ENCODE data around the gene UCN2. TPM values are rescaled to one million over a fixed set of nuclear protein-coding genes. Genes with fewer than 3 reads are reported as not detected.

The UCN2 gene
- total and polyA plus RNA-seq, 2 donors = 0.09 to 4.7 TPM

DNA sequence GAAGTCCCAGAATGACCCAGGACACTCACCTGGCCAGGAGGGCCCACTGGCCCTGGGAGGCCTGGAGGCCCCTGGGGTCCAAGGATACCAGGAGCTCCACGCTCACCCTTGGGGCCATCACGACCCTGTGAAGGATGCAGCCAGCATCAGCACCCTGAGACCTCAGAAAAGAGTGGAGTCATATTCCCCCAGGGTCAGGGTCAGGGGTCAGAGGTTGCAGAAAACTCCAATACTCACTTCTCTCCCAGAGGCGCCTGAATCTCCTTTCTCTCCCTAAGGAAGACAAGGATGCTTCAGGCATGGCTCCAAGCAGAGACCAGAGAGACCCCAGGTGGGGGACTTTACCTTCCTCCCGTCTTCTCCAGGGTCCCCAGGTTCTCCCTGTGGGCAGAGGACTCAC, 13.1 kb upstream of the UCN2 start:
- Histone ChIP-seq H3K4me3 (ENCODE audit: low read length in 2 of 2) (no peak overlapping the region), H3K4me1 (ENCODE audit: control insufficient read depth in 2 of 2, insufficient read depth in 2 of 2, low read length in 2 of 2) (no peaks in the 10 kb centered on the region), H3K9me3 (ENCODE audit: control insufficient read depth in 2 of 2, insufficient read depth in 1 of 2, low read length in 1 of 2) (no peaks in the 10 kb centered on the region), H3K36me3 (ENCODE audit: control insufficient read depth in 2 of 2, insufficient read depth in 2 of 2, low read length in 1 of 2) (no peaks in the 10 kb centered on the region), H3K27ac (ENCODE audit: low read depth in 1 of 2, low read length in 1 of 2) (no peak overlapping the region), H3K27me3 (ENCODE audit: control insufficient read depth in 2 of 2, insufficient read depth in 1 of 2, low read length in 1 of 2) (no peaks in the 10 kb centered on the region)
- 91% methylated on average over 4 of the region's 4 CpGs for WGBS
- no peak for DNase-seq (ENCODE audit: low read depth in 6 of 9, low spot score in 9 of 9)

- WGBS = 96% methylated on average over 17 of the region's 17 CpGs
- Histone ChIP-seq H3K4me3 (ENCODE audit: low read length in 2 of 2) (no peak overlapping the region), H3K27ac (ENCODE audit: low read depth in 1 of 2, low read length in 1 of 2) (no peak overlapping the region), H3K4me1 (ENCODE audit: control insufficient read depth in 2 of 2, insufficient read depth in 2 of 2, low read length in 2 of 2) (no peaks in the 10 kb centered on the region), H3K27me3 (ENCODE audit: control insufficient read depth in 2 of 2, insufficient read depth in 1 of 2, low read length in 1 of 2) (no peaks in the 10 kb centered on the region), H3K9me3 (ENCODE audit: control insufficient read depth in 2 of 2, insufficient read depth in 1 of 2, low read length in 1 of 2) (no peaks in the 10 kb centered on the region), H3K36me3 (ENCODE audit: control insufficient read depth in 2 of 2, insufficient read depth in 2 of 2, low read length in 1 of 2) (no peaks in the 10 kb centered on the region)
- DNase-seq (ENCODE audit: low read depth in 6 of 9, low spot score in 9 of 9) = no peak
These were observed 11.8 kb upstream of the UCN2 start for GRCh38 chr3:48575366-48575765.

DNA sequence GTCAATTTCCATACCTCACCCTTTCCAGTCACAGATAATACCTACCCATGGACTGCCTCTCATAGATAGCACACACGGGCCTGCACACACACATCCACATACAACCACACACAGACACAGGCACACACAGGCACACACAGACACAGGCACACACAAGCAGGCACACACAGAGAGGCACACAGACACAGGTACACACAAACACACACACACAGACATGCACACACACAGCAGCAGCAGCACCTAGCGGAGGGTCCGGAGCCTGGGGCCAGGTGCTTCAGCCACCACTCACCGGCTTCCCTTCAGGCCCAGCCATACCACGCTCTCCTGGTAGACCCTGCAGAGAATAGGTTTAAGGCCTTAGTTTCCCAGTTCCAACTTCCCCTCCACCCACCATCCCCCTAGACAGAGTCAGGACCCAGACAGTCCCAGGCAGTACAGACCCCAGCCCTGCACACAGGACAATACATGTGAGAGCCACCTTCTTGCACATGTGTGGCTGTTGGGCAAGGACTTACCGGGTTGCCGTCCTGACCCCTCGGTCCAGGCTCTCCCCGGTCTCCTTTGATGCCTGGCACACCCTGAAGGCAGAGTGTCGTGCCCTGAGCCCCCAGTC, 10.5 kb upstream of the UCN2 start:
- no peak for DNase-seq (ENCODE audit: low read depth in 6 of 9, low spot score in 9 of 9)
- Histone ChIP-seq H3K9me3 (ENCODE audit: control insufficient read depth in 2 of 2, insufficient read depth in 1 of 2, low read length in 1 of 2) (no peaks in the 10 kb centered on the region), H3K4me1 (ENCODE audit: control insufficient read depth in 2 of 2, insufficient read depth in 2 of 2, low read length in 2 of 2) (no peaks in the 10 kb centered on the region), H3K4me3 (ENCODE audit: low read length in 2 of 2) (no peak overlapping the region), H3K27me3 (ENCODE audit: control insufficient read depth in 2 of 2, insufficient read depth in 1 of 2, low read length in 1 of 2) (no peaks in the 10 kb centered on the region), H3K36me3 (ENCODE audit: control insufficient read depth in 2 of 2, insufficient read depth in 2 of 2, low read length in 1 of 2) (no peaks in the 10 kb centered on the region), H3K27ac (ENCODE audit: low read depth in 1 of 2, low read length in 1 of 2) (no peak overlapping the region)
- 98% methylated on average over 10 of the region's 10 CpGs for WGBS

- Histone ChIP-seq H3K27ac (ENCODE audit: low read depth in 1 of 2, low read length in 1 of 2) (no peak overlapping the region), H3K4me1 (ENCODE audit: control insufficient read depth in 2 of 2, insufficient read depth in 2 of 2, low read length in 2 of 2) (no peaks in the 10 kb centered on the region), H3K9me3 (ENCODE audit: control insufficient read depth in 2 of 2, insufficient read depth in 1 of 2, low read length in 1 of 2) (no peaks in the 10 kb centered on the region), H3K36me3 (ENCODE audit: control insufficient read depth in 2 of 2, insufficient read depth in 2 of 2, low read length in 1 of 2) (no peaks in the 10 kb centered on the region), H3K27me3 (ENCODE audit: control insufficient read depth in 2 of 2, insufficient read depth in 1 of 2, low read length in 1 of 2) (no peaks in the 10 kb centered on the region), H3K4me3 (ENCODE audit: low read length in 2 of 2) (no peak overlapping the region)
- 95% methylated on average over 7 of the region's 7 CpGs for WGBS
- no peak for DNase-seq (ENCODE audit: low read depth in 6 of 9, low spot score in 9 of 9)
These were observed 8.9 kb upstream of the UCN2 start for GRCh38 chr3:48572517-48572916.

DNA sequence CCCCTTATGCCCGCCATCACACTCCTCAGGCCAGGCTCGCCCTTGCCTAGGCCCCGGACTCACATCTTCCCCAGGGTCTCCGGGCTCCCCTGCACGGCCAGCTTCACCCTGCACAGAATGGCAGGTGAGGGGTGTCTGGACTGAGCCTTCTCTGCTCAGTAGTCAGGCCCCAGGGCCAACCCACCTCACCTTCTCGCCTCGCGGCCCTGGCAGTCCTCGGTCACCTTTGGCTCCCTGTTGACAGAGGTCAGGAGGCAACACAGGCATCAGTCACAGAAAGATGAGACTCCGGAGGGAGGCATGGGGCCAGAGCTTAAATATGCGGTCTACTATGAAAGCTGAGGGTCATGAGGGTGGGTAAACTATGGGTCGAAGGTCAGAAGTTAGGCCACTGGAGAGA, 8.4 kb upstream of the UCN2 start:
- H3K4me1 ChIP-seq (ENCODE audit: control insufficient read depth in 2 of 2, insufficient read depth in 2 of 2, low read length in 2 of 2) = no peaks in the 10 kb centered on the region
- no peaks in the 10 kb centered on the region for H3K27me3 ChIP-seq (ENCODE audit: control insufficient read depth in 2 of 2, insufficient read depth in 1 of 2, low read length in 1 of 2)
- WGBS = 96% methylated on average over 12 of the region's 12 CpGs
- DNase-seq (ENCODE audit: low read depth in 6 of 9, low spot score in 9 of 9) = no peak
- no peak overlapping the region for H3K27ac ChIP-seq (ENCODE audit: low read depth in 1 of 2, low read length in 1 of 2)
- H3K36me3 ChIP-seq (ENCODE audit: control insufficient read depth in 2 of 2, insufficient read depth in 2 of 2, low read length in 1 of 2) = no peaks in the 10 kb centered on the region
- no peaks in the 10 kb centered on the region for H3K9me3 ChIP-seq (ENCODE audit: control insufficient read depth in 2 of 2, insufficient read depth in 1 of 2, low read length in 1 of 2)
- no peak overlapping the region for H3K4me3 ChIP-seq (ENCODE audit: low read length in 2 of 2)

GRCh38 chr3:48569808-48570450, 6.3 kb upstream of the UCN2 start:
- 95% methylated on average over 18 of the region's 18 CpGs for WGBS
- H3K36me3 ChIP-seq (ENCODE audit: control insufficient read depth in 2 of 2, insufficient read depth in 2 of 2, low read length in 1 of 2) = no peaks in the 10 kb centered on the region
- no peaks in the 10 kb centered on the region for H3K4me1 ChIP-seq (ENCODE audit: control insufficient read depth in 2 of 2, insufficient read depth in 2 of 2, low read length in 2 of 2)
- H3K27ac ChIP-seq (ENCODE audit: low read depth in 1 of 2, low read length in 1 of 2) = no peak overlapping the region
- H3K9me3 ChIP-seq (ENCODE audit: control insufficient read depth in 2 of 2, insufficient read depth in 1 of 2, low read length in 1 of 2) = peaks cover 0 to 5% of the 10 kb centered on the region in 2 donors
- no peak for DNase-seq (ENCODE audit: low read depth in 6 of 9, low spot score in 9 of 9)
- H3K4me3 ChIP-seq (ENCODE audit: low read length in 2 of 2) = no peak overlapping the region
- no peaks in the 10 kb centered on the region for H3K27me3 ChIP-seq (ENCODE audit: control insufficient read depth in 2 of 2, insufficient read depth in 1 of 2, low read length in 1 of 2)

GRCh38 chr3:48569400-48569799, 5.8 kb upstream of the UCN2 start:
- peaks cover 0 to 5% of the 10 kb centered on the region in 2 donors for H3K9me3 ChIP-seq (ENCODE audit: control insufficient read depth in 2 of 2, insufficient read depth in 1 of 2, low read length in 1 of 2)
- H3K27ac ChIP-seq (ENCODE audit: low read depth in 1 of 2, low read length in 1 of 2) = no peak overlapping the region
- H3K4me3 ChIP-seq (ENCODE audit: low read length in 2 of 2) = no peak overlapping the region
- H3K4me1 ChIP-seq (ENCODE audit: control insufficient read depth in 2 of 2, insufficient read depth in 2 of 2, low read length in 2 of 2) = no peaks in the 10 kb centered on the region
- WGBS = 95% methylated on average over 10 of the region's 10 CpGs
- H3K27me3 ChIP-seq (ENCODE audit: control insufficient read depth in 2 of 2, insufficient read depth in 1 of 2, low read length in 1 of 2) = no peaks in the 10 kb centered on the region
- DNase-seq (ENCODE audit: low read depth in 6 of 9, low spot score in 9 of 9) = no peak
- no peaks in the 10 kb centered on the region for H3K36me3 ChIP-seq (ENCODE audit: control insufficient read depth in 2 of 2, insufficient read depth in 2 of 2, low read length in 1 of 2)

GRCh38 chr3:48568476-48568875, 4.9 kb upstream of the UCN2 start:
- Histone ChIP-seq H3K27ac (ENCODE audit: low read depth in 1 of 2, low read length in 1 of 2) (no peak overlapping the region), H3K4me3 (ENCODE audit: low read length in 2 of 2) (no peak overlapping the region), H3K9me3 (ENCODE audit: control insufficient read depth in 2 of 2, insufficient read depth in 1 of 2, low read length in 1 of 2) (peaks cover 0 to 5% of the 10 kb centered on the region in 2 donors), H3K4me1 (ENCODE audit: control insufficient read depth in 2 of 2, insufficient read depth in 2 of 2, low read length in 2 of 2) (no peaks in the 10 kb centered on the region), H3K36me3 (ENCODE audit: control insufficient read depth in 2 of 2, insufficient read depth in 2 of 2, low read length in 1 of 2) (no peaks in the 10 kb centered on the region), H3K27me3 (ENCODE audit: control insufficient read depth in 2 of 2, insufficient read depth in 1 of 2, low read length in 1 of 2) (no peaks in the 10 kb centered on the region)
- no peak for DNase-seq (ENCODE audit: low read depth in 6 of 9, low spot score in 9 of 9)
- 97% methylated on average over 7 of the region's 7 CpGs for WGBS

- Histone ChIP-seq H3K4me3 (ENCODE audit: low read length in 2 of 2) (no peak overlapping the region), H3K9me3 (ENCODE audit: control insufficient read depth in 2 of 2, insufficient read depth in 1 of 2, low read length in 1 of 2) (peaks cover 0 to 5% of the 10 kb centered on the region in 2 donors), H3K27me3 (ENCODE audit: control insufficient read depth in 2 of 2, insufficient read depth in 1 of 2, low read length in 1 of 2) (peaks cover 0 to 2% of the 10 kb centered on the region in 2 donors), H3K27ac (ENCODE audit: low read depth in 1 of 2, low read length in 1 of 2) (no peak overlapping the region), H3K36me3 (ENCODE audit: control insufficient read depth in 2 of 2, insufficient read depth in 2 of 2, low read length in 1 of 2) (no peaks in the 10 kb centered on the region), H3K4me1 (ENCODE audit: control insufficient read depth in 2 of 2, insufficient read depth in 2 of 2, low read length in 2 of 2) (no peaks in the 10 kb centered on the region)
- 96% methylated on average over 11 of the region's 11 CpGs for WGBS
- no peak for DNase-seq (ENCODE audit: low read depth in 6 of 9, low spot score in 9 of 9)
These were observed 3.9 kb upstream of the UCN2 start for GRCh38 chr3:48567500-48567899.

Measured in thymus (tissue), 11 donors.